ENCODE measurements around the gene ZNF76. TPM values are rescaled to one million over a fixed set of nuclear protein-coding genes. Genes with fewer than 3 reads are reported as not detected.
A peak's percentile ranks its signal among the peaks of the same experiment; 100 is the strongest.

The ZNF76 gene
- total RNA-seq, 1 experiment from 2014 or later = 24.4 TPM

DNA sequence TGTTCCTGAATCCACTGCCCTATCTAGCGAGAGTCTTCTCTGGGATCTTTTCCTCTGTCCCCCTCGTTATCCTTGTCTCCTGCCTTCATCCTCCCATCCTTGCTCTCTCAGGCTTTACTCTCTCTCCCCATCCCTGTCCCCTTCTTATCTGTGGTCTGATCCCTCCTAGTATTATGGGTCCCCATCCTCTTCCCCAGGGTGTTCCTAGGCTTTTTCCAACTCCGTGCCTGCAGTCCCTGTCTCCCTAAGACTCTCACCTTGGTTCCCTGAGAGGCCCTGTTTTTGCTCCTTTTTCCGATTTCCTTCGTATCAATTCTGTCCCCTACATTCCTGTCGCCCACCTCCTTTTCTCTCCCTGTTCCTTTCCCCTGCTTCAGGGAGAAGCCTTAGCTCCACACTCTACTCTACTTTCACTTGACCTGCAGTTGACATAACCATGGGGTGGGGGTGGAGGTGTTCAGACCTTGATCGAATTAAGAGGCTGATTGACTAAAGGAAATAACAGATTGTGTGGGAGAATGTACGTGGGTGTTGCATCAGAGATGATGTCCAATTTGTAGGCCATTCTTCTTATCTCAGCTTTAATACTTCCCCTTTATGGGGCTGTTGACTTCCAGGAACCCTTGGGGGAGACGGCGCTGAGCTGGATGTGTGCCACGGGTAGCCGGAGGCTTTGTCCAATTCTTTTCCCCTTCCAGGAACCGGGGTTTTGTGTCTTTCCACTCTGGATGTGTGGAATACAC is 83.7 kb downstream of the ZNF76 start:
- Histone ChIP-seq H2AFZ (ENCODE audit: low read length) (peak overlapping the region; percentile 41; the same call in 1 of the 2 replicates), H3K4me1 (ENCODE audit: low read length) (peaks cover 15% of the 10 kb centered on the region), H3K27ac (ENCODE audit: low read length) (no peak overlapping the region), H3K9ac (ENCODE audit: low read length) (peak overlapping the region; percentile 81), H4K20me1 (ENCODE audit: insufficient read depth, low read depth, low read length) (peaks cover 22% of the 10 kb centered on the region), H3K9me2 (replicated peaks; ENCODE audit: insufficient read depth, low read length) (no peaks in the 10 kb centered on the region), H3K79me2 (ENCODE audit: low read length) (no peaks in the 10 kb centered on the region), H3K4me3 (ENCODE audit: low read length) (peak overlapping the region; percentile 78), H3K4me2 (ENCODE audit: low read depth, low read length, poor library complexity, severe bottlenecking) (peak overlapping the region; percentile 83), H3K27me3 (ENCODE audit: low read length) (no peaks in the 10 kb centered on the region), H3K9me3 (ENCODE audit: low read length) (no peaks in the 10 kb centered on the region), H3K36me3 (ENCODE audit: insufficient read depth, low read length) (no peaks in the 10 kb centered on the region)
- peak; percentile 72 for DNase-seq

GRCh38 chr6:35343835-35344550 is 84.5 kb downstream of the ZNF76 start:
- H3K9me3 ChIP-seq (ENCODE audit: low read length) = no peaks in the 10 kb centered on the region
- peak overlapping the region; percentile 78; the same call in 1 of the 2 replicates for H3K4me3 ChIP-seq (ENCODE audit: low read length)
- no peaks in the 10 kb centered on the region for H3K9me2 ChIP-seq (replicated peaks; ENCODE audit: insufficient read depth, low read length)
- peak overlapping the region; percentile 83 for H3K4me2 ChIP-seq (ENCODE audit: low read depth, low read length, poor library complexity, severe bottlenecking)
- peaks cover 22% of the 10 kb centered on the region for H3K4me1 ChIP-seq (ENCODE audit: low read length)
- H3K9ac ChIP-seq (ENCODE audit: low read length) = peak overlapping the region; percentile 81
- no peak overlapping the region for H2AFZ ChIP-seq (ENCODE audit: low read length)
- no peaks in the 10 kb centered on the region for H3K79me2 ChIP-seq (ENCODE audit: low read length)
- no peak overlapping the region for H3K27ac ChIP-seq (ENCODE audit: low read length)
- peak; percentile 37 for DNase-seq
- peaks cover 22% of the 10 kb centered on the region for H4K20me1 ChIP-seq (ENCODE audit: insufficient read depth, low read depth, low read length)
- no peaks in the 10 kb centered on the region for H3K36me3 ChIP-seq (ENCODE audit: insufficient read depth, low read length)
- H3K27me3 ChIP-seq (ENCODE audit: low read length) = no peaks in the 10 kb centered on the region

Other genes with a start within 250 kb of the ZNF76 start
- gene TCP11, start 118.4 kb upstream of the ZNF76 start, total RNA-seq (2014; rRNA removed; shearing (Covaris generic); ENCODE audit: low replicate concordance) = 0.11 TPM in 1 of 2 replicates, not detected in the other
- gene SCUBE3, start 45.8 kb upstream of the ZNF76 start, total RNA-seq (2014; rRNA removed; shearing (Covaris generic); ENCODE audit: low replicate concordance) = not detected in 2 replicates
- 31.3 and 69.9 TPM in 2 replicates for gene DEF6, start 38.1 kb downstream of the ZNF76 start, total RNA-seq (2014; rRNA removed; shearing (Covaris generic); ENCODE audit: low replicate concordance)
- 2.5 and 3.2 TPM in 2 replicates for gene PPARD, start 82.8 kb downstream of the ZNF76 start, total RNA-seq (2014; rRNA removed; shearing (Covaris generic); ENCODE audit: low replicate concordance)
- gene FANCE, start 192.6 kb downstream of the ZNF76 start, total RNA-seq (2014; rRNA removed; shearing (Covaris generic); ENCODE audit: low replicate concordance) = 9.8 and 14.8 TPM in 2 replicates
- gene RPL10A, start 208.7 kb downstream of the ZNF76 start, total RNA-seq (2014; rRNA removed; shearing (Covaris generic); ENCODE audit: low replicate concordance) = 3,423 and 3,839 TPM in 2 replicates
- gene TEAD3, start 237.3 kb downstream of the ZNF76 start, total RNA-seq (2014; rRNA removed; shearing (Covaris generic); ENCODE audit: low replicate concordance) = not detected in 2 replicates